HUDEP-2 (cell line): ENCODE data around the gene VTA1.
"Not testable (repeated sequence)": the region's sequence is repeated elsewhere in the genome, so short reads cannot be mapped to it uniquely, and the experiment has no call there.

Experiments
- DNase-seq, 76 experiments: peaks; one replicate each; lab custom pipeline; 2025; ENCODE audit not compliant: unreplicated experiment in 76 of 76; lab: John Stamatoyannopoulos, UW

Gene VTA1, protein sequence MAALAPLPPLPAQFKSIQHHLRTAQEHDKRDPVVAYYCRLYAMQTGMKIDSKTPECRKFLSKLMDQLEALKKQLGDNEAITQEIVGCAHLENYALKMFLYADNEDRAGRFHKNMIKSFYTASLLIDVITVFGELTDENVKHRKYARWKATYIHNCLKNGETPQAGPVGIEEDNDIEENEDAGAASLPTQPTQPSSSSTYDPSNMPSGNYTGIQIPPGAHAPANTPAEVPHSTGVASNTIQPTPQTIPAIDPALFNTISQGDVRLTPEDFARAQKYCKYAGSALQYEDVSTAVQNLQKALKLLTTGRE

DNA sequence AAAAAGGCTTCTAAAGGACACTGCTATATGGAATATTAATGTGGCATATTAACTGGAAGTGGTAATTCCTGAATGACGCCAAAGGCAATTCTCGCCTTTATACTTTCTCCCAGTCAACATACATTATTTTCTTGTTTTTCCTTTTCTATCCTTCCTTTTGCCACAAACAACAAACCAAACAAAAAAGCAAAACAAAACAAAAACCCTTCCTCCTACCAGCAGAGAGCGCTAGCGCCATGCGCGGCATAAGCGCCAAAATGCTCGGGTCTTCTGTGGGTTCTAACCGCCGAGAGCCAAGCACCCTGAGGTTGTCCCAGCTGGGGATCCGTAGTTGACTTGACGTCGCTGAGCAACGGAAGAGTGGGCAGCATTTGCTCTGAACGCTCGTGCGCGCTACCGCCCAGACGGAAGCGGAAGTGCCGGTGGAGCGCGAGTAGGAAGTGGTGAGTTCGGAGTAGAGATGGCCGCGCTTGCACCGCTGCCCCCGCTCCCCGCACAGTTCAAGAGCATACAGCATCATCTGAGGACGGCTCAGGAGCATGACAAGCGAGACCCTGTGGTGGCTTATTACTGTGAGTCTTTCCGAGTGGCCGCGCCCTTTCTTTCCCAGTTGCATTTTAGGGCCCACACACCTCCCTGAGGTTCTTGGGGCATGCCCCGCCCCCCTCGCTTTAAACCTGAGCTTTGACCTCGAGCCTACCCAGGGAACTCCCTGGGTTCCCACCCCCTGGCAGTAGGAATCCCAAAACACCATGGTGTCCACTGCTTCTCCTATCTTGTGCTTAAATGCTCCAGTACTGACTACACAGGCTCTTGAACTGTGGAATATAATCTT is at the start of gene VTA1, which contains the start of gene NMBR:
Gene VTA1, plus strand, starts transcription at position 436 of the 835 bp plus-strand sequence. Its CDS starts 25 bp downstream, at position 461.
Gene NMBR, minus strand, starts transcription at position 295 of the 835 bp plus-strand sequence. CDS start 58,464 bp downstream, outside the sequence.
- peak; percentile 31 to 99 (median 98) for DNase-seq

DNA sequence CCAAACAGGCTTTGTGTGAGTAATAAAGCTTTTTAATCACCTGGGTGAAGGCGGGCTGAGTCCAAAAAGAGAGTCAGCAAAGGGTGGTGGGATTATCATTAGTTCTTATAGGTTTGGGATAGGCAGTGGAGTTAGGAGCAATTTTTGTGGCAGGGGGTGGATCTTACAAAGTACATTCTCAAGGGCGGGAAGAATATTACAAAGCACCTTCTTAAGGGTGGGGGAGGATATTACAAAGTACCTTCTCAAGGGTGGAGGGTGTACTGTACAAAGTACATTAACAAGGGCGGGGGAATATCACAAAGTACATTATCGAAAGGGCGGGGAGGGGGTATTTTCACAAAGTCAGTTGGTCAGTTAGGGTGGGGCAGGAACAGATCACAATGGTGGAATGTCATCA is 42.2 kb upstream of the VTA1 start:
- not testable (repeated sequence) for DNase-seq

DNA sequence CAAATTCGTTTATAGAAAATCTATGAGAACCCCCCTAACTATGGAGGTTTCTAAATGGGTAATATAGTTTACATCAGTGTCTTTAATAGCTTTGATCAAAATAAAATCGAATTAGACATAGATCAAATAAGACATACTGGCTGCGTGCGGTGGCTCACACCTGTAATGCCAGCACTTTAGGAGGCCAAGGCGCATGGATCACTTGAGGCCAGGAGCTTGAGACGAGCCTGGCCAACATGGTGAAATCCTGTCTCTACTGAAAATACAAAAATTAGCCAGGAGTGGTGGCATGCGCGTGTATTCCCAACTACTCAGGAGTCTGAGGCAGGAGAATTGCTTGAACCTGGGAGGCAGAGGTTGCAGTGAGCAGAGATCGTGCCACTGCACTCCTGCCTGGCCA is 36.2 kb upstream of the VTA1 start:
- not testable (repeated sequence) for DNase-seq

GRCh38 chr6:142112451-142113061 is 34.5 kb upstream of the VTA1 start:
- DNase-seq: peak in 64 of 76 experiments; percentile 3 to 77 (median 44)

DNA sequence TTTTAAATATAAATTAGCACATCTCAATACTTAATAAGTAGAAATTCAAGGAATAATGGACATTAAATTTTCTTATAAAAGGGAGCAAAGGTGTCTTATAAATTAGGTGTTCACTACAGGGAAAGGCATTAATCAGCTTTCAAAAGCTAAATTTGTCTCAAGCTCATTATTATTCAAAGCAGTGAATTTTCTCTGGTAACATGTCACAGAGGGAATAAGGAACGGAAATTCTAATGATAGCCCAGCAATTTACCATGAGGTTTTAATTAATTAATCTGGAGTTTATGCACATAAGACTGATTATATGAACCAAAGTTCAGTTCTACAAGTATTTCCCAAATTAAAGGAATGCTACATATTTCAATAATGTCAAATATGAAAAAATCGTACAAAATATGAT is 29.7 kb upstream of the VTA1 start:
- DNase-seq: no peak

GRCh38 chr6:142118328-142118727 is 28.7 kb upstream of the VTA1 start:
- no peak for DNase-seq

DNA sequence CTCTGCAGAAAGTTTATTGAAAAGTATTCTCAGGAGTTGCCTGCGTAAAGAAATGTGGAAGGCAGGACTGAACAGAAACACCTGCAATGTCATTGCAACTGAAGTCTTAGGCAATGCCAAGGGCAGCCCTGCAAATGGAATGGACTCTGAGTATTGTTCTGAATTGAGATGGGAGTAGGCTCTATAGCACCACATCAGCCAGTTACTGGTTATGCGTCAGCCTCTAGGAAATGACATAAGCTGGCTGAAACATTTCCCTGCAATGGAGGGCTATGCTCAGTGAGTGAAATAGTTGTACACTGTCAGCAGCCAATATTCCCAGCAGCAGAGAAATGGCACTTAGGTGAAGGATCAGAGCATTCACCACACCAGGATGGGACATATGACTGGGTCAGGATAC is 28.1 kb upstream of the VTA1 start:
- DNase-seq: no peak

DNA sequence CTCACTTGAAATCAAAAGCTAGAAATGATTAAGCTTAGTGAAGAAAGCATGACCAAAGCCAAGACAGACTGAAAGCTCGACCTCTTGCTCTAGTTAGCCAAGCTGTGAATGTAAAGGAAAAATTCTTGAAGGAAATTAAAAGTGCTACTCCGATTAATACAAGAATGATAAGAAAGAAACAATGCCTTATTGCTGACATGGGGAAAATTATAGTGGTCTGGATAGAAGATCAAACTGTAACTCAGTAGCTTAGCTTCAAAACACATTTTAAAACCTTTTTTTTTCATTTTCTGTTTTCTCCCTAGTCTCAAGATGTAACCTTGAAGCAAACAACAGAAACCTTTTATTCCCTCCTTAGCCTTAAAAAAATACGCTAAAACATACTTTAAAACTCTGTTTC is 25.7 kb upstream of the VTA1 start:
- DNase-seq: no peak

DNA sequence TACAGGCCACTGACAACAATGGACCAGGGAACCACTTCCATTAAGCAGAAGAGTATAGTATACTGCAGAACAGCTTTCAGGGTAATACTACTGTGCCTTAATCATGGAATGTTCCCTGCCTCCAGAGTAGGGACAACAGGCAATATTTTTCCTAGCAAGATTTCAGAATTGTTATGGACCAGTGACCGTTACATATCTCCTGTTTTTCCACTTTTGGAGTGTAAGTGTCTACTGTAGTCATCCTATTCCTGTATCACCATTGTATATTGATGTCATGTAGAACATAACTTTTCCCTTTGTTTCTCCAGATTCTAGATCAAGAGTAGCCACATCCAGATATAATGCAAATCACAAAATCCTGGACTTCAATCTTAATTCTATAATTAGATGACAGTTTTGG is 16.2 kb upstream of the VTA1 start:
- DNase-seq: no peak

DNA sequence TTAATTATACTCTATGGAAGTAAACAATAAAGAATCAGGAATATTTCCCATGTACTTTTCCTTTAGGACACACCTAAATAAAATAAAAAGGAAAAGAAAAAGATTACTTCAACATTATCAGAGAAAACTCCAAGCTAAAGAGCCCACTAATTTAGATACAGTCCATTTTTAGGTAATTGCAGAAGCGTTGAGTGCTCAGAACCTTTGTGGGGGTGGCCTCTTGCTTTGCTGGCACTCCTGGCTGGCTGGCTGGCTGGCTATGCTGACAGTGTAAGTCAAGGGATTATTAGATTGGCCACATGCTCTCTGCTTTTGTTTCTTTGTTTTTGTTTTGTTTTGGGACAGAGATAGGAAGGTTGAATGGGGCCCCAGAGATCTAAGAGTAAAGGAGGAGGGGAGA is 14.4 kb upstream of the VTA1 start, which contains the start of gene GJE1:
Gene GJE1, plus strand, starts transcription at position 301 of the 400 bp plus-strand sequence. CDS start 234 bp downstream, outside the sequence.
- no peak for DNase-seq

GRCh38 chr6:142138876-142139275 is 8.2 kb upstream of the VTA1 start:
- DNase-seq: no peak

GRCh38 chr6:142141531-142141930 is 5.5 kb upstream of the VTA1 start:
- DNase-seq: not testable (repeated sequence)

- DNase-seq: no peak
Observed at GRCh38 chr6:142152746-142153145, 5.7 kb downstream of the VTA1 start.

DNA sequence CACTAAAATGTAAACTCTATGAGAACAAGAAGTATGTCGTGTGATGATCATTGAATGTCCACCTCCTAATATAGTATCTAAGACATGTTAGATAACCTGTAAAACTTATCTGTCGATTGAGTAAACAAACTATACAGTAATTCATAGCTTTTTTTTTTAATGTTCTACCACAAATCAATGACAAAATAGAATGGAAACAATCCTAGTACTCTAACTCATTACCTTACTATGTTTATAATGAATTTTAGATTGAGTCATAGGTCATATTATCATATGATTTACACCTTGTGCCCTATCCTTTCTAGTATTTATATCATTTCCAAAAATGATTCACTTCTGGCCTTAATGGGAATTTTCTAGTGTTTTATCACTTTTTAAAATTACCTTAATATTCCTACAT is 6.1 kb downstream of the VTA1 start:
- DNase-seq: no peak

- no peak for DNase-seq
Observed at GRCh38 chr6:142154336-142154735, 7.3 kb downstream of the VTA1 start.

DNA sequence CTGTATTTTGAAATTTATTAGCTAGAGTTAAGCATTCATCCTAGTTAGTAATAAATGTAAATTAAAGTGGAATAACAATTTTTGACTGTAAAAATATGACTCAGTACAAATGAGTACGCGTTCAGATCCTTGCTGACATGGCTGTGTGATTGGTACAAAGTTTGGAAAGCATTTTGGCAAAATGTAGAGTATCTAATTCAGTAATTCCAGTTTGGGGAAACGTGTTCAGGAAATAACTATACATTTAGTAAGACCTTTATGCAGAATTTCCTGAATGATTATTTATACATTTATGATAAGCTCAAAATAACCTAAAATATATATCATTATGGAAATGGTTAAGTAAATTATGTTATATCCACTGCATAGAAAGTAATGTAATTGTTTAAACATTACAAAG is 8.0 kb downstream of the VTA1 start:
- no peak for DNase-seq

DNA sequence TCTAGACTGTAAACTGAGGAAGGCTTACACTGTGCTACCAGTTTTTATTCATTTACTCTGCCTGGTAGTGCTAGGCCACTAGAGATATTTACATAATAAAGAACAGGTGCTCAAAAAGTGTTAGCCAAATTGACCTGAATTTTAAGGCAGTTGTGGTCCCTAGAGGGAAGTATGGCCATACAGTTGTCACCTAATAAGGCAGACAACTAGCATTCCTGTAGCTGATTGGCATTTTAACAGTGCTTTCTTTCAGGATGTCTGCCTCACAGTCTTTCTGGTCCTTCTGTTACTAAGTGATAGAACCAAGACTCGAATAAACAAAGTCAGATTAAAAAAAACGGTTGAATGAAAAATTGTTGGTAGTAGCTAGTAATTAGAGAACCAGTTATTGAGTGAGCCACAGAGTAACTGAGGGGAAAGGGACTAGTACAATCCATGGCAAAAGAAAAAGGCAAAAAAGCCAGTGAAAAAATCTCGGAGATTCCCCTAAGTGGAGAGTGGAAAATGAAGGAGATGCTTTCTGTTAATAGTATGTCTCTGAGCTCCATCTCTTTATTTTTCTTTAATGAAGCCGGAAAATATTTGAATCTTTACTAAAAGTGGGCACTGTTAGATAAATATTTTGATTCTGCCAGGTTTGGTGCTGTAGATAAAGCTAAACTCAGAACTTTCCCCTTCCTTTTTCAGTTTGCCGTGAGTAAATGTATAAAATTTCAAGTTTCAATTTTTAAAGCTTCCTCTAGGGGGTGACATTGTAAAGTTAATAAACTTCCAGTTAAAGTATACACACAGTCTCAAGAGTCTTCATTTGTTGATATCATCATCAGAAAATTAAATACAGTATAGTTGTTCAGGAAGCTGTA is 9.1 kb downstream of the VTA1 start:
- peak in 7 of 76 experiments; percentile 15 to 38 (median 21) for DNase-seq

DNA sequence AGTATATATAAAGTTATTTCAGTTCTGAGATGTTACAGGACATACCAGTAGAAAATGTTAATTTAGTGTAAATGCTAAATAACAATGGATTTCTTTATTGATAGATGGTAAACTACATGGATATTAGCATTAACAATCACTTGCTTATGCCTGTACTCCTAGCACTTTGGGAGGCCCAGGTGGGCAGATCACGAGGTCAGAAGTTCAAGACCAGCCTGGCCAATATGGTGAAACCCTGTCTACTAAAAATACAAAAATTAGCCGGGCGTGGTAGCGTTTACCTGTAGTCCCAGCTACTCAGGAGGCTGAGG is 9.7 kb downstream of the VTA1 start:
- DNase-seq: not testable (repeated sequence)

DNA sequence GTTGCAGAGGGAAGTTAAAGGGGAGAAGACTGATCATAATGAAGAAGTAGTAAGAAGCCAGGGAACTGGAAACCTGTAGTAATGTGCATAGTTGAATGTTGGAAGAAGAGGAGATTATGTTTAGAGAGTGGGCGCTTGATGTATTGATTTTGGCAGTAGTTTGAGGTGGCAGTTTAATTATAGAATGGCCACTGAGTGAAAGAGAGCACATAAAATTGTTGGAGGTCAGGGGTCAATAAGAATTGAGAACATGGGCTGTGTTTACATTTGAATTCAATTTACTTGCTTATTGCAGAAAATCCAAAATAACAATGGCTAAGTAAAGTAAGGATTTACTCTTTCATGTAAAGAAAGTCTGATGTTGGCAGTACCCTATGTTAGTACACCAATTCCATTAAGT is 15.7 kb downstream of the VTA1 start:
- no peak for DNase-seq

DNA sequence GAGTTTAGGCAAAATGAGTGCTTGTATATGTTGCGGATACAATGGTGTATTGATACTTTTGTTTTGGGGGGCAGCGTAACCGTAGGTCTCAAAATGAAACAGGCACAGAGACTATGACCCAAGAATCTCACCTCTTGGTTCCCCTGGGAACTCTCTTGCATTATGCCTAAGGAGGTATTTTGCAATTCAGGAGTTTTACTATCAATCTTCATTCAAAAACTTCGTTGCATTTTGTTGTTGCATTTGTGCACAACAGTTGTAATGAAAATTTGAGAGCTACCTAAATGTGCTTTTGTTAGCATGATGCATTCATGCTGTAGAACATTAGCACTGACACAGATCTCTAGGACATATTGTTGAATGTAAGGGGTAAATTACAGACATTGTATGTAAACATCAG is 18.2 kb downstream of the VTA1 start:
- no peak for DNase-seq
